GF-D8 (cell line): ENCODE data around the gene JOSD2.
"Not testable (repeated sequence)": the region's sequence is repeated elsewhere in the genome, so short reads cannot be mapped to it uniquely, and the experiment has no call there.

Source experiments
- DNase-seq: peaks from one replicate; lab custom pipeline; 2025; lab: John Stamatoyannopoulos, UW

The JOSD2 gene

DNA sequence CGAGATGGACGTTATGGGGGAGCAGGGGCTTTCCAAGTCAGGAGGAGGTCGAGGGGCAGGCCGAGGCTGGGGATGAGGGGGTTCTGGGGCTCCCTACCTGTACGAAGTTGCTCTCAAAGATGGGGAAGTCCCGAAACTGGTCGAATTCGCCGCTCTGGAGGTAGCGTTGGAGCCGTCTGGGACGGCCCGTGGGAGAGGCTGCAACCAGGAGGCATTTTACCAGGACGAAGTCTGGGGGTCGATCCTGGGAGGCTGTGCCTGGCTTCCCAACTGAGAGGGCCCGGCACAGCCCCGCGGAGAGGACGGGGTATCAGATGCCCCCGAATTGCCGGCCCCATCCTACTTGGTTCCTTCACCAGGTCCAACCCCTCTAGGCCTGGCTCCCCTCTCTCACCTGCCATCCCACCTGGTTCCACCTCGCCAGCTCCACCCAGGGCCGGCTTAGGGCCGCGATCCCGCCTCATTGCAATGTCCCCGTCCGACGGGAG, 35.2 kb downstream of the JOSD2 start:
- no peak for DNase-seq

DNA sequence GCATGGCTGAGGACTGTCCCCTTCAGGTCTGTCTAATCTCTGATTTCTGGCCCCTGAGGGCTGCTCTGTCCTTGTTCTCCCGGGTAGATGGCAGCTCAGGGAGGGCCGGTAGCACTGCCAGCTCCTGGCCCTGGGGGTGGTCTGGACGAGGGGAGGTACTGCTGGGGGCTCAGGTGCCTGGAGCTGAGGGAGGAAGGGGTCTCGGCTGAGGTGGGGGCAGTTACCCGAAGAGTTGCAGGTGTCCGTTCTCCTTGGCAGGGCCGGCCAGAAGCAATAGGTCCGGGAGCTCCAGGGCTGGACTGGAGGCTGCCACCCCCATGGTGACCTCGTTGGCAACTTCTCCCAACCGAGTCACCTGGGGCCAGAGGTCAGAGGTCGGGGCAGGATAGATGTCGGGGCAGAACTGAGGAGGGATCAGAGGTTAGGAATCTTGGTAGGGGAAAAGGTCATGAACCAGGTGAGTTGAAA, 35.9 kb downstream of the JOSD2 start:
- no peak for DNase-seq

DNA sequence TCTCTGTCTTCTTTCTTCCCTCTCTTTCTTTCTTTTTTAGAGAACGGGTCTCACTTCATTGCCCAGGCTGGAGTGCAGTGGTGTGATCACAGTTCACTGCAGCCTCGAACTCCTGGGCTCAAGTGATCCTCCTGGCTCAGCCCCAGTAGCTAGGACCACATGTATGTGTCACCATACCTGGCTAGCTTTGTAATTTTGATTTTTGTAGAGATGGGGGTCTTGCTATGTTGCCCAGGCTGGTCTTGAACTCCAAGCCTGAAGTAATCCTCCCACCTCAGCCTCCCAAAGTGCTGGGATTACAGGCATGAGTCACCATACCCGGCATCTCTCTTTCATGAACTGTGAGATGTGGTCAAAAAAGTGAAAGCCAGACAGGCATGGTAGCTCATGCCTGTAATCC, 37.7 kb downstream of the JOSD2 start:
- not testable (repeated sequence) for DNase-seq

DNA sequence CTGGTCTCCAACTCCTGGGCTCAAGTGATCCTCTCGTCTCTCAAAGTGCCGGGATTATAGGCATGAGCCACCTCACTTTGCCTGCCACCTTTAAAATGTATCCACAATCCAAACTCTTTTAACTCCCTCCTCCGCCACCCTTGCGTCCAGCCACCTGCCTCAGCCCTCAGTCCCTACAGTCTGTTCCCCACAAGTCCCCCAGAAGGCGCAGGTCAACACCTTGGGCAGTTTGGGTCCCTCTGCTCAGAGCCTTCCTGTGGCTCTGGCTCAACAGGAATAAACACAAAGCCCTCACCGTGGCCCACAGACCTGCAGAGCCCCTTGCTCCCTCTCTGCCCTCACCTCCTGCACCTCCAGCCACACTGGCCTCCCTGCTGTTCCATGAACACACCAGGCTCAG, 42.2 kb downstream of the JOSD2 start:
- no peak for DNase-seq

DNA sequence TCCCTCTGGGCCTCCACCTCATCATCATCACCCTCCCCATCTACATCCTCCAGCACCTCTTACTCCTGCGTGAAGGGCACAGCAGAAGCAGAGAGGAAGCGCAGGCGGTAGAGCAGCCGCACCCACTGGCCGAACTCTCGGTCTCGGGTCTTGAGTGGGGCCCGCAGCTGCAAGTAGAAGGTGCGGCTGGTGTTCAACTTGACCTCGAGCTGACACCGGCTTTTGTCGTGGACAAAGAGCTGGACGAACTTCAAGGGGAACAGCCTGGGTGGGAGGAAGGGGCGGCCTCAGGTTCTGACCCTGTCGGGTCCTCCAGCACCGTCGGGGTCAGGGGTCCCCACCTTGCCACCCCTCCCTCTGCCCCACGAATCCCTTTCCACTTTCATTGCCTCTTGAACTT, 43.4 kb downstream of the JOSD2 start:
- DNase-seq, result no peak

DNA sequence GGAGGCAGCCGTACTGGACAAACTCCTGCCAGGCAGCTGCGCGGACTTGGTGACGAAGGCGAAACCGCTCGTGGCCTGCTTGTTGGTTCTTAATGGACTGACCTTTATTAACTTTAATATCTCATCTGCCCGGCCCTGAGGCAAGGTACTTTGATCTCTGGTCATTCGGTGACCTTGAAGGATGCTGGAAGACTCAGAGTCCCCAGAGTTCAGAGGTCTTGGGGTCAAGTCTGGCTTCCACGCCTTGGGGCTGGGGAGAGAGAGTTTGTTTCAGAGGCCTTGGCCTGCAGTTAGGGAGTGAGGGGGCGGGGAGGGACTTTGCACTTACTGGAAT, 44.3 kb downstream of the JOSD2 start:
- DNase-seq, result no peak

DNA sequence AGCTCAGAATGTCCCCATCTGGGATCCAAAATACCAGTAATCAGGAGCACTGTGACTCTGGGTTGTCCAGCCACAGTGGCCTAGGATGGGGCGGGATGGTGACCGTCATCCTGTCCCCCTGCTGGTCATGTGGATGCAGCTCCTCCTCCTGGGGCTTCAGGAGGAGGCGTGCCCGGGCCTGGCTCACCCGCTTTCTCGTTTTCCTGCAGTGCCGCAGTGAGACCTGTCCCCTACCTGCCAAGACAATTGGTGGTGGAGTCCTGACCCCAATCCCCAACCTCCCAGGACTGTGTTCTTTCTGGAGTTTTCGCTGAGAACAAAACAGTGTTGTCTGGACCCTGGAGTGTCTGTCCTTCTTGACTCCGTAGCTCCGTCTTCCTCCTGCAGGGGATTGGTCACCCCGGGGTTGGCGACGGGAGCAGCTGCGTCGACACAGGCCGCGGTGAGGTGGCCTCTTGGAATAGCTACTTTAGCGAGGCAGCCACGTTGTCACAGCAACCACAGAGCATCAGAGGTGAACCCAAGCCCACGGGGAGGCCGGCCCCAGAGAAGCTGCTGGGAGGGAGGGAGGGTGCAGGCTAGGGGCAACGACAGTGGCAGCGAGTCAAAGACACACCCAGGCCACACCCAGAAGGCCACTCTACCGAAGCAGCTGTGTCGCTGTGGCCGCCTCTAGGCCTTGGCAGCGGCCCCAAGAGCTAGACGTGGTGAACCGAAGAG, 44.8 kb downstream of the JOSD2 start:
- no peak for DNase-seq

DNA sequence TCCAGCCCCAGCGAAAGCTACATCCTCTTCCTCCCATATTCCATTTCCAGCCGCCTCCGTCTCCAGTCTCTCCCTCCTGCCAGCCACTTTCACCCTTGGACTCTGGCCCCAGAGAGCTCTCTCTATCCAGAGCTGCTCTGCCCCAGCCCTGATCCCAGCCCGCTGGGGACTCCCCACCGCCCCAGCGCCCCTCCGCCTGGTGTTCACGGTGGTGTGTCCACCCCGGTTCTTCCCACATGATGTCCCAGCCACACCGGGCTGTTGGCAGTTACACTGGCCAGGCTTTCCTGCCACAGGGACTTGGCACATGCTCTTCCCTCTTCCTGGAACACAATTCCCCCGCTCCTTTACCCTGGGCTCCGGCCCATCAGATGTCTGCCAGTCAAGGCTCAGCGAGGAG, 46.0 kb downstream of the JOSD2 start:
- no peak for DNase-seq

DNA sequence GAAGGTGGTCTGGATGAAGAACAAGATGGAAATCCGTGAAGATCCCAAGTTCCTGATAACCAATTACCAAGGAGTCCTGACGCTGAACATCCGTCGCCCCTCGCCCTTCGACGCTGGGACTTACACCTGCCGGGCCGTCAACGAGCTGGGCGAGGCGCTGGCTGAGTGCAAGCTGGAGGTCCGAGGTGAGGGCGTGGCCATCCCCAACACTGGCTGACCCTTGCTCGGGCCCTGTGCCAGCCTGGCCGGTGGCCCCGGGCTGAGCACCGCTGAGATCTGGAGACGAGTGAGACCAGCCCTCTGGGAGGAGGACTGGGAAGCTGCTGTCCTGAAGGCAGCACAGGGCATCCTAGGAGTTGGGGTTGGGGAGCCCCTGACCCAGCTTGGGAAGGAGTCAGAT, 46.6 kb downstream of the JOSD2 start:
- DNase-seq, result no peak

DNA sequence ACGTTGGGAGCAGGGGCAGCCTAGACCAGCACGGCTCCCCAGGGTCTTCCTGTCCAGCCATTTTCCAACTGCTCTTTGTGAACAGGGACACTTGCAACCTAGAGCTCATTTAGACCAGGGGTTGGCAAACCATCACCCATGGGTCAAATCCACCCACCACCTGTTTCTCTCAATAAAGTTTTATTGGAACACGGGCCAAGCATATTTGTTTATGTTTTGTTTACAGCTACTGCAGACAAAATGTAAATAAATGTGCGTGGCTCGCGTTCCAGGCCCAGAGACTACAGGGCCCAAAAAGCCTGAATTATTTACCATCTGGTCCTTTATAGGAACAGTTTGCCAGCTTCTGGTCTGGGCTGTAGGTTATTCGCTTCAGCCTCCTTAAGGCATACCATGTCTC, 48.0 kb downstream of the JOSD2 start:
- no peak for DNase-seq

DNA sequence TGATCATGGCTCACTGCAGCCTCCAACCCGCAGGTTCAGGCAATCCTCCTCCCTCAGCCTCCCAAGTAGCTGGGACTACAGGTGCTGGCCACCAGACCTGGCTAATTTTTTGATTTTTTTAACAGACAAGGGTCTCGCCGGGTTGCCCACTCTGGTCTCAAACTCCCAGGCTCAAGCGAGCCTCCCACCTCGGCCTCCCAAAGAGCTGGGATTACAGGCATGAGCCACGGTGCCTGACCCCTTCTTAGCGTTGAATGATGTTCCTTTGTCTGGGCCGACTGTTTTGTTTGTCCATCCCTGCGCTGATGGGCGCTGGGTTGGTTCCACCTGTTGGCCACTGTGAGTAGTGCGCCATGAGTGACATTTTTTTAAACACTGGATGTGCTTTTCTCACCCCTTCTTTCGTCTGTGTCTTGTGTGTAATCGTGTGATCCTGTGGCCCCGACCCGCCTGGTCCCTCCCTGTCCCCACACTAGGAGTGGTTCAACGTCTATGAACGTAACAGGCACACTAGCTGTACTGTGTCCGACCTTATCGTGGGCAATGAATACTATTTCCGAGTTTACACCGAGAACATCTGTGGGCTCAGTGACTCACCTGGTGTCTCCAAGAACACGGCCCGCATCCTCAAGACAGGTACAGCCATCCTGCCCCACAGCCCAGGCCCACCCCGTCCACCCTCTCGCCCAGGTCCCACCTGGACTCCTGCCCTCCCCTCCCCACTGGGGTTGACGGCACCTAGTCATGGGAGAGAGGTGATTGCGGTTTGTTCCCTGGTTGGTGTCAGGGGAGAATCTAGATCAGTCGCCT, 49.7 kb downstream of the JOSD2 start:
- no peak for DNase-seq

DNA sequence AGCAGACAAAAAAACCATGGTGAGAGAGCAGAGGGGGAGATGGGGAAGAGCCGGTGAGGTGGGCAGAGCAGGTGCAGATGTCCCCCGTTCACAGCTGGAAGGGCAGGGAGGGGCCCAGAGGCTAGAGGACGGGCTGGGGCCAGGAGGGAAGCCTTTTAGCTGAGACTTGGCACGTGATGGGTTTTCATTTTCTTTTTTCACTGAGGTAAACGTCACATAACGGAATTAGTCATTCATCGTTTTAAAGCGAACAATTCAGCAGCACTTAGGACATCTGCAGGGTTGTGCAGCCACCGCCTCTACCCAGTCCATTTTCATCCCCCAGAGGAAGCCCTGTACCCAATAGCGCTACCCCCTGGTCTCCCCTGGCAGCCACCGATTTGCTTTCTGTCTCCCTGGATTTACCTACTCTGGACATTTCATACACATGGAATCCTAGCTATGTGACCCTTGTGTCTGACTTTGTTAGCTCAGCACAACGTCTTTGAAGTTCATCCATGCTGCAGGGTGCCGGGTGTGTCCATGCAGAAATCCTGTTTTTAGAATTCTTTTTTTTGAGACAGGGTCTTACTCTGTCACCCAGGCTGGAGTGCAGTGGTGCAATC, 50.7 kb downstream of the JOSD2 start:
- no peak for DNase-seq

DNA sequence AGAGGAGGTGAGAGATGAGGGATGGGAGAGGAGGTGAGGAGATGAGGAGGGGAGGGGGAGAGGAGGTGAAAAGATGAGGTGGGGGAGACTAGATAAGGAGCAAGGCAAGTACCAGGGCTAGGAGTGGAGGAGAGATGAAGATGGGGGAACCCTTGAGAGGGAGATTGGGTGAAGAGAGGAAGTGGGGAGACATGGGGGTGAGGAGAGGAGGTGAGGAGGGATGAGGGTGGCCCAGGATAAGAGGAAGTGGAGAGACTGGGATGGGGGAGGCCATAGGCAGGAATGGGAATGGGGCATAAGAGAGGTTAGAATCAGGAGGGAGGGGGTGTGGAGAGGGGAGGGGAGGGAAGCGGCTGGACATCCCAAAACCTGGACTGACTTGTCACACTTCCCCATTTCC, 51.4 kb downstream of the JOSD2 start:
- DNase-seq, result no peak

DNA sequence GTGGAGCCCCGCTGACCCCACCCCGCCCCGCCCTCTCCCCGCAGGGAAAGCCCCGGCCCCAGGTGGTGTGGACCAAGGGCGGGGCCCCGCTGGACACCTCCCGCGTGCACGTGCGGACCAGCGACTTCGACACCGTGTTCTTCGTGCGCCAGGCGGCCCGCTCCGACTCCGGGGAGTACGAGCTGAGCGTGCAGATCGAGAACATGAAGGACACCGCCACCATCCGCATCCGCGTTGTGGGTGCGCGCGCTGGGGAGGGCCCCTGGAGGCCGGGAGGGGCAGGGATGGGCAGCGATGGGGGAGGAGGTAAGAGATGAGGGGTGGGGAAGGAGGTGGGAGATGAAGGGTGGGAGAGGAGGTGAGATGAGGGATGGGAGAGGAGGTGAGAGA, 51.9 kb downstream of the JOSD2 start:
- no peak for DNase-seq

DNA sequence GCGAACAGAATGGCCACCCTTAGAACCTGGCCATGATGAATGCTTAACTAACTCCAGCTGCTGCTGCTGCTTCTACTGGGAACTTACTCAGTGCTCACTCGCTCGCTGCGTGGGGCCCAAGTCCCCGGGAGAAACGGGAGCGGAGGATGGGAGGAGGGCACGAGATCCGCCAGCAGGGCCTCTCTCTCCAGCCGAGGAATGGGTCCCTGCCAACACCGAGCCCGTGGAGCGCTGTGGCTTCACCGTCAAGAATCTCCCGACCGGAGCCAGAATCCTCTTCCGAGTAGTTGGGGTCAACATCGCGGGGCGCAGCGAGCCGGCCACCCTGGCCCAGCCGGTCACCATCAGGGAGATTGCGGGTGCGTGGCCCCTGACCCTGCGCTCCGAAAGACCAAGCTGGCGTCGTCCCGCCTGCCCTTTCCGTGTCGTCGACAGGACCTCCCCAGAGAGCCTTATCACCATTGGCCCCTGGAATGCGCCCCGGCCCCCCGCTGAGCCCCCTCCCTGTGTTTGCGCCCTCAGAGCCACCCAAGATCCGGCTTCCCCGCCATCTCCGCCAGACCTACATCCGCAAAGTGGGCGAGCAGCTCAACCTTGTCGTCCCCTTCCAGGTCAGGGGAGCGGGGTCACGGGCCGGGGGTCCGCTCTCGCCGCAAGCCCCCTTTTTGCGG, 52.5 kb downstream of the JOSD2 start:
- no peak for DNase-seq

DNA sequence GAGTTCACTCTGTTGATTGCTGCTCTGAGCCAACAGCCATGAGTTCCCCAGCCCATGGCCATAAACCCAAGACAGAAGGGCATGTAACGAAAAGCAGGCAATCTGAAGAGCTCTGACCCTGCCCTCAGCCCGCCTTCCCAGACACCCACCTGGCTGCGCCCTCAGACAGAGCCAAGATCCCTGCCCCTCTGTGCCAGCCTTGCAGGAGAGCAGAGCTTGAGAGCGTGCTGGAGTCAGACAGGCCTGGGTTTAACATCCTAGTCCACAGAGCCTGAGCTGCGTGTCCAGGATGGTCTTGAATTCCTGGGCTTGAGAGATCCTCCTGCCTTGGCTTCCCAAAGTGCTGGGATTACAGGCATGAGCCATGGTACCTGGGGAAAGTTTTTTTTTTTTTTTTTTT, 53.7 kb downstream of the JOSD2 start:
- no peak for DNase-seq
